ENCODE results near the gene CLDN14. TPM values are rescaled to one million over a fixed set of nuclear protein-coding genes. Genes with fewer than 3 reads are reported as not detected.

Gene CLDN14
- total RNA-seq, 1 experiment from 2014 or later = 8.9 TPM

GRCh38 chr21:36499578-36500471 is 19.9 kb upstream of the CLDN14 start:
- H3F3A ChIP-seq (ENCODE audit: low read length, unreplicated experiment) = no peaks in the 10 kb centered on the region
- ChIA-PET POLR2A (ENCODE audit: unreplicated experiment) (interaction anchor here (1.8 kb wide), 1 partner anchor 70 kb away, joined by 8 read pairs; no protein-coding TSS in a partner anchor), CTCF (interaction anchor here (1.0 to 1.5 kb wide), 2 partner anchors 29 to 70 kb away, joined by 3 to 8 read pairs; no protein-coding TSS in a partner anchor)
- peak overlapping the region; percentile 74 for H3K4me2 ChIP-seq (ENCODE audit: low read length)
- H3K9me3 ChIP-seq (ENCODE audit: low read length) = no peaks in the 10 kb centered on the region
- peak overlapping the region; percentile 86 for H3K27ac ChIP-seq (ENCODE audit: low read length)
- H3K4me3 ChIP-seq (ENCODE audit: low read length) = peak overlapping the region; percentile 54
- H2AFZ ChIP-seq (ENCODE audit: low read length) = peak overlapping the region; percentile 84
- H3K9ac ChIP-seq (ENCODE audit: low read length) = peak overlapping the region; percentile 68
- H3K9me2 ChIP-seq (replicated peaks; ENCODE audit: low read length) = no peaks in the 10 kb centered on the region
- H4K20me1 ChIP-seq (ENCODE audit: low read length) = no peaks in the 10 kb centered on the region
- H3K79me2 ChIP-seq (ENCODE audit: low read length) = no peaks in the 10 kb centered on the region
- DNase-seq (peak; percentile 70), ATAC-seq (peak; percentile 86)
- TSS peak; percentile 86 for BruUV-seq (replicated peaks)
- TF ChIP-seq, protein P1, sequence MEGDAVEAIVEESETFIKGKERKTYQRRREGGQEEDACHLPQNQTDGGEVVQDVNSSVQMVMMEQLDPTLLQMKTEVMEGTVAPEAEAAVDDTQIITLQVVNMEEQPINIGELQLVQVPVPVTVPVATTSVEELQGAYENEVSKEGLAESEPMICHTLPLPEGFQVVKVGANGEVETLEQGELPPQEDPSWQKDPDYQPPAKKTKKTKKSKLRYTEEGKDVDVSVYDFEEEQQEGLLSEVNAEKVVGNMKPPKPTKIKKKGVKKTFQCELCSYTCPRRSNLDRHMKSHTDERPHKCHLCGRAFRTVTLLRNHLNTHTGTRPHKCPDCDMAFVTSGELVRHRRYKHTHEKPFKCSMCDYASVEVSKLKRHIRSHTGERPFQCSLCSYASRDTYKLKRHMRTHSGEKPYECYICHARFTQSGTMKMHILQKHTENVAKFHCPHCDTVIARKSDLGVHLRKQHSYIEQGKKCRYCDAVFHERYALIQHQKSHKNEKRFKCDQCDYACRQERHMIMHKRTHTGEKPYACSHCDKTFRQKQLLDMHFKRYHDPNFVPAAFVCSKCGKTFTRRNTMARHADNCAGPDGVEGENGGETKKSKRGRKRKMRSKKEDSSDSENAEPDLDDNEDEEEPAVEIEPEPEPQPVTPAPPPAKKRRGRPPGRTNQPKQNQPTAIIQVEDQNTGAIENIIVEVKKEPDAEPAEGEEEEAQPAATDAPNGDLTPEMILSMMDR (conservative IDR thresholded peaks at IDR 0.05; ENCODE audit: low read depth, low read length) = no peak
- H3K4me1 ChIP-seq (ENCODE audit: insufficient read depth, low read length) = peaks cover 29% of the 10 kb centered on the region
- H3K36me3 ChIP-seq (ENCODE audit: low read depth, low read length) = no peaks in the 10 kb centered on the region
- H3K27me3 ChIP-seq (ENCODE audit: low read length) = no peaks in the 10 kb centered on the region
- intact Hi-C loops (cut with micrococcal nuclease) = loop anchor here (1.0 to 10.0 kb wide), 4 partner anchors 34 to 427 kb away; no protein-coding TSS in a partner anchor

DNA sequence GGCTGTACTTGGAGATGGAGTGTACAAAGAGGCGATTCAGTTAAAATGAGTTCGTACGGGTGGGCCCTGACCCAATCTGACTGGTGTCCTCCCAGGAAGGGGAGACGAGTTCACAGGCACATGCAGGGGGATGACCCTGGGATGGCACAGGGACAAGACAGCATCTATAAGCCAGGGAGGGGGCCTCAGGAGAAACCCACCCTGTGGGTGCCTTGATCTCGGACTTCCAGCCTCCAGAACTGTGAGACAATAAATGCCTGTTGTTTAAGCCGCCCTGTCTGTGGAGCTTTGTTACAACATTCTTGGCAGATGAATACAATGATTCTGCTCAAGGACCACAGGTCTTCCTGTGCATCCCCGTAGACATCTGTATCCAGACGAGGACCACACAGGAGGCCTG is 14.6 kb upstream of the CLDN14 start:
- POLR2A ChIA-PET (ENCODE audit: unreplicated experiment) = no interaction called here

More for the DNA sequence above, 14.6 kb upstream of the CLDN14 start:
- CTCF ChIA-PET = no interaction called here
- H3K4me2 ChIP-seq (ENCODE audit: low read length) = no peak overlapping the region
- no peak for DNase-seq
- peaks cover 9% of the 10 kb centered on the region for H3K4me1 ChIP-seq (ENCODE audit: insufficient read depth, low read length)
- no peak overlapping the region for H2AFZ ChIP-seq (ENCODE audit: low read length)
- H3K9me3 ChIP-seq (ENCODE audit: low read length) = no peaks in the 10 kb centered on the region
- H3K9me2 ChIP-seq (replicated peaks; ENCODE audit: low read length) = no peaks in the 10 kb centered on the region
- H3K9ac ChIP-seq (ENCODE audit: low read length) = no peak overlapping the region
- no peaks in the 10 kb centered on the region for H3K36me3 ChIP-seq (ENCODE audit: low read depth, low read length)
- H3K4me3 ChIP-seq (ENCODE audit: low read length) = no peak overlapping the region
- no peaks in the 10 kb centered on the region for H3K79me2 ChIP-seq (ENCODE audit: low read length)
- intact Hi-C loops (cut with micrococcal nuclease) = no loop called here
- no peaks in the 10 kb centered on the region for H3K27me3 ChIP-seq (ENCODE audit: low read length)
- BruUV-seq (replicated peaks) = no TSS peak
- H4K20me1 ChIP-seq (ENCODE audit: low read length) = no peaks in the 10 kb centered on the region
- TF ChIP-seq, protein P1 (conservative IDR thresholded peaks at IDR 0.05; ENCODE audit: low read depth, low read length) = no peak
- TF ChIP-seq EZH2phosphoT487 (IDR thresholded peaks at IDR 0.05; ENCODE audit: borderline replicate concordance, low read length) (no peak), EZH2 (IDR thresholded peaks at IDR 0.05; ENCODE audit: low read length, unreplicated experiment) (no peak)
- no peak for ATAC-seq
- H3K27ac ChIP-seq (ENCODE audit: low read length) = no peak overlapping the region
- H3F3A ChIP-seq (ENCODE audit: low read length, unreplicated experiment) = no peaks in the 10 kb centered on the region
